Endodermal cell (in vitro differentiated cells): Measurements from ENCODE around the gene S100A16. TPM values are rescaled to one million over a fixed set of nuclear protein-coding genes. Genes with fewer than 3 reads are reported as not detected.
A peak's percentile ranks its signal among the peaks of the same experiment; 100 is the strongest.
"Not testable (repeated sequence)": the region's sequence is repeated elsewhere in the genome, so short reads cannot be mapped to it uniquely, and the experiment has no call there.

Source experiments
- DNase-seq: peaks from one replicate; pipeline ENCODE4 v3.0.0-alpha.2; 2017
- H3K27ac ChIP-seq: 2 replicates; pipeline ENCODE4 v1.5.1; 2013; ENCODE audit warnings: mild to moderate bottlenecking, low read depth, low read length, moderate library complexity
- H3K27me3 ChIP-seq: 2 replicates; pipeline ENCODE4 v1.6.1; 2013; ENCODE audit warnings: mild to moderate bottlenecking, low read length, moderate library complexity; ENCODE audit not compliant: insufficient read depth, control insufficient read depth, poor library complexity, severe bottlenecking
- H3K36me3 ChIP-seq: 2 replicates; pipeline ENCODE4 v1.7.0; 2013; ENCODE audit warnings: mild to moderate bottlenecking, low read length, moderate library complexity; ENCODE audit not compliant: control insufficient read depth, insufficient read depth
- H3K4me1 ChIP-seq: one replicate; pipeline ENCODE4 v1.7.0; 2013; ENCODE audit warnings: low read length; ENCODE audit not compliant: control insufficient read depth, insufficient read depth
- H3K4me3 ChIP-seq: 2 replicates; pipeline ENCODE4 v1.5.1; 2013; ENCODE audit warnings: mild to moderate bottlenecking, low read length, moderate library complexity
- H3K9ac ChIP-seq: 2 replicates; pipeline ENCODE4 v1.6.1; 2013; ENCODE audit warnings: mild to moderate bottlenecking, low read length, moderate library complexity; ENCODE audit not compliant: poor library complexity, severe bottlenecking; ENCODE audit errors: extremely low read depth
- H3K9me3 ChIP-seq: 2 replicates; pipeline ENCODE4 v1.6.1; 2013; ENCODE audit warnings: mild to moderate bottlenecking, low read length, moderate library complexity; ENCODE audit not compliant: control insufficient read depth
- H3K27ac Mint-ChIP-seq: 2 replicates; pipeline ENCODE4 v1.8.0; 2020; ENCODE audit warnings: mixed read lengths
- H3K27me3 Mint-ChIP-seq: 2 replicates; pipeline ENCODE4 v1.8.0; 2021; ENCODE audit warnings: mild to moderate bottlenecking, mixed read lengths; ENCODE audit not compliant: insufficient read depth
- H3K36me3 Mint-ChIP-seq: 2 replicates; pipeline ENCODE4 v1.8.0; 2020; ENCODE audit warnings: low read depth, mixed read lengths
- H3K4me1 Mint-ChIP-seq: 2 replicates; pipeline ENCODE4 v1.8.0; 2020; ENCODE audit warnings: mixed read lengths
- H3K4me3 Mint-ChIP-seq: 2 replicates; pipeline ENCODE4 v1.8.0; 2020; ENCODE audit warnings: mild to moderate bottlenecking, moderate library complexity, mixed read lengths
- H3K9me3 Mint-ChIP-seq: 2 replicates; pipeline ENCODE4 v1.8.0; 2020; ENCODE audit warnings: mild to moderate bottlenecking, mixed read lengths
- CTCF ChIP-seq: fragments of 200-600 bp; sonication (generic); conservative IDR thresholded peaks from 2 replicates; pipeline ENCODE4 v1.5.0; 2021; ENCODE audit warnings: antibody characterized with exemption, mild to moderate bottlenecking
- WGBS, 2 experiments: methylation state at CpG; one replicate each; pipeline versions ENCODE4 v1.1.5 to v1.1.7; 2013; ENCODE audit warnings: missing lambda C conversion rate in 2 of 2, mixed read lengths in 1 of 2; ENCODE audit not compliant: insufficient coverage in 1 of 2, insufficient read length in 1 of 2; 5-methylcytosine and 5-hydroxymethylcytosine counted together
- total RNA-seq, 2 donors: library from RNA; stranded (reverse); fragmentation: NEBNext Ultra II Directional in 1 of 2; extraction: Animal tissue kit (Norgen Biotek cat#: 25700) in 1 of 2; gene quantifications; 2 replicates in 1 of 2; 3 replicates in 1 of 2; pipeline ENCODE4 v1.2.1, GENCODE V29; 2021

S100A16 gene
- total RNA-seq, 2 donors from 2014 or later = 149 to 152 TPM

- Mint-ChIP-seq H3K27me3 (no peaks in the 10 kb centered on the region), H3K9me3 (no peaks in the 10 kb centered on the region), H3K36me3 (peaks cover 11% of the 10 kb centered on the region), H3K4me1 (peaks cover 6% of the 10 kb centered on the region), H3K4me3 (no peak overlapping the region), H3K27ac (no peak overlapping the region)
- no peaks in the 10 kb centered on the region for H3K9me3 ChIP-seq
- H3K4me1 ChIP-seq = no peaks in the 10 kb centered on the region
- no peak overlapping the region for H3K4me3 ChIP-seq
- no peak for TF ChIP-seq CTCF
- no peak overlapping the region for H3K27ac ChIP-seq
- H3K36me3 ChIP-seq = no peaks in the 10 kb centered on the region
- WGBS, 2 experiments = 92 to 95% methylated on average over 6 of the region's 6 CpGs
- no peaks in the 10 kb centered on the region for H3K27me3 ChIP-seq
- no peak overlapping the region for H3K9ac ChIP-seq
- no peak for DNase-seq
Measured at GRCh38 chr1:153597206-153597605, 15.7 kb downstream of the S100A16 start.

GRCh38 chr1:153592748-153593147 lies 20.2 kb downstream of the S100A16 start:
- no peak for TF ChIP-seq CTCF
- H3K4me1 ChIP-seq = no peaks in the 10 kb centered on the region
- H3K9ac ChIP-seq = no peak overlapping the region
- no peak overlapping the region for H3K4me3 ChIP-seq
- peaks cover 4% of the 10 kb centered on the region for H3K4me1 Mint-ChIP-seq
- H3K27ac ChIP-seq = peak overlapping the region; percentile 51
- no peaks in the 10 kb centered on the region for H3K27me3 ChIP-seq
- WGBS, 2 experiments = 57 to 89% methylated on average over 2 to 4 of the region's 4 CpGs
- no peaks in the 10 kb centered on the region for H3K27me3 Mint-ChIP-seq
- H3K4me3 Mint-ChIP-seq = no peak overlapping the region
- no peak for DNase-seq
- H3K27ac Mint-ChIP-seq = no peak overlapping the region
- H3K36me3 Mint-ChIP-seq = no peaks in the 10 kb centered on the region
- no peaks in the 10 kb centered on the region for H3K36me3 ChIP-seq
- no peaks in the 10 kb centered on the region for H3K9me3 Mint-ChIP-seq
- H3K9me3 ChIP-seq = no peaks in the 10 kb centered on the region

GRCh38 chr1:153588482-153588881 lies 24.5 kb downstream of the S100A16 start:
- no peaks in the 10 kb centered on the region for H3K9me3 ChIP-seq
- peaks cover 7% of the 10 kb centered on the region for H3K4me1 ChIP-seq
- Mint-ChIP-seq H3K4me3 (no peak overlapping the region), H3K36me3 (no peaks in the 10 kb centered on the region), H3K4me1 (peaks cover 32% of the 10 kb centered on the region), H3K27ac (no peak overlapping the region), H3K9me3 (no peaks in the 10 kb centered on the region), H3K27me3 (no peaks in the 10 kb centered on the region)
- WGBS, 2 experiments = 83 to 100% methylated on average over 1 to 2 of the region's 2 CpGs
- H3K4me3 ChIP-seq = no peak overlapping the region
- no peak for TF ChIP-seq CTCF
- H3K27me3 ChIP-seq = no peaks in the 10 kb centered on the region
- H3K27ac ChIP-seq = no peak overlapping the region
- H3K9ac ChIP-seq = no peak overlapping the region
- H3K36me3 ChIP-seq = no peaks in the 10 kb centered on the region
- DNase-seq = no peak

- WGBS, 2 experiments = 90 to 94% methylated on average over 6 to 9 of the region's 10 CpGs
- peaks cover 32% of the 10 kb centered on the region for H3K4me1 Mint-ChIP-seq
- H3K9ac ChIP-seq, H3K27ac ChIP-seq, H3K4me3 ChIP-seq, DNase-seq, H3K27me3 Mint-ChIP-seq, H3K9me3 ChIP-seq, H3K36me3 ChIP-seq, H3K4me1 ChIP-seq, H3K27me3 ChIP-seq, H3K36me3 Mint-ChIP-seq, H3K9me3 Mint-ChIP-seq, H3K27ac Mint-ChIP-seq, H3K4me3 Mint-ChIP-seq: not testable (repeated sequence)
Measured at GRCh38 chr1:153588033-153588432, 24.9 kb downstream of the S100A16 start.
